H1 (cell line): ENCODE data around the gene TMEM255A. TPM values are rescaled to one million over a fixed set of nuclear protein-coding genes. Genes with fewer than 3 reads are reported as not detected.

Experiments
- CTCF ChIA-PET: fragments of 300-600 bp; sonication (Branson Sonifier 250); formaldehyde crosslinking; loops from one replicate; lab custom pipeline; 2021; ENCODE audit not compliant: partially characterized antibody; lab: Charles Lee
- POLR2A ChIA-PET: fragments of 300-600 bp; sonication (Branson Sonifier 250); formaldehyde crosslinking; loops from one replicate; lab custom pipeline; 2021; ENCODE audit warnings: inconsistent platforms; ENCODE audit not compliant: partially characterized antibody; lab: Charles Lee
- DNase-seq, 2 experiments: peaks; one replicate each; pipeline versions ENCODE4 v3.0.0 to v3.0.0-alpha.2; 2010 to 2022; ENCODE audit warnings: low spot score in 2 of 2, low read depth in 1 of 2, mixed read lengths in 1 of 2
- FAIRE-seq: peaks from 2 replicates; lab custom pipeline; 2011; peaks lifted over from hg19 to GRCh38; lab: Jason Lieb, UNC
- H2AFZ ChIP-seq: 2 replicates; pipeline ENCODE4 v1.8.1; 2012; ENCODE audit warnings: low read length, inconsistent platforms
- H2AK5ac ChIP-seq: 2 replicates; pipeline ENCODE4 v1.6.1; 2013; ENCODE audit warnings: low read depth, low read length
- H2BK120ac ChIP-seq: replicated peaks from 2 replicates; pipeline ENCODE3; 2013; ENCODE audit warnings: low read depth, low read length, inconsistent platforms
- H2BK12ac ChIP-seq: 2 replicates; pipeline ENCODE4 v1.6.1; 2013; ENCODE audit warnings: low read depth, low read length
- H2BK15ac ChIP-seq: 2 replicates; pipeline ENCODE4 v1.6.1; 2013; ENCODE audit warnings: low read length
- H2BK20ac ChIP-seq: 2 replicates; pipeline ENCODE4 v1.6.1; 2013; ENCODE audit warnings: low read length
- H2BK5ac ChIP-seq: 2 replicates; pipeline ENCODE4 v1.6.1; 2013; ENCODE audit warnings: low read depth, low read length
- H3K14ac ChIP-seq: 2 replicates; pipeline ENCODE4 v1.6.1; 2013; ENCODE audit warnings: inconsistent platforms; ENCODE audit not compliant: insufficient read length
- H3K18ac ChIP-seq: 2 replicates; pipeline ENCODE4 v1.6.1; 2013; ENCODE audit warnings: low read length; ENCODE audit errors: extremely low read depth
- H3K23ac ChIP-seq: 2 replicates; pipeline ENCODE4 v1.6.1; 2013; ENCODE audit warnings: inconsistent platforms; ENCODE audit not compliant: insufficient read length
- H3K23me2 ChIP-seq: 2 replicates; pipeline ENCODE4 v1.6.1; 2013; ENCODE audit warnings: low read depth, low read length
- H3K27ac ChIP-seq: 2 replicates; pipeline ENCODE4 v1.6.1; 2011; ENCODE audit warnings: low read depth, low read length, inconsistent platforms
- H3K27me3 ChIP-seq, 4 experiments: replicated peaks in 1 of 4; 1 replicate in 1 of 4; 2 replicates in 3 of 4; pipeline versions ENCODE4 v1.6.1 to v1.8.1; 2011 to 2013; ENCODE audit warnings: low read length in 3 of 4, mild to moderate bottlenecking in 3 of 4, inconsistent platforms in 2 of 4, mixed read lengths in 2 of 4, moderate library complexity in 1 of 4; ENCODE audit not compliant: control insufficient read depth in 3 of 4, insufficient read depth in 3 of 4; ENCODE audit errors: extremely low read depth in 1 of 4
- H3K36me3 ChIP-seq, 4 experiments: 2 replicates each; pipeline versions ENCODE4 v1.6.1 to v1.8.1; 2011 to 2013; ENCODE audit warnings: mild to moderate bottlenecking in 4 of 4, low read length in 3 of 4, moderate library complexity in 2 of 4, control low read depth in 1 of 4, inconsistent platforms in 1 of 4; ENCODE audit not compliant: insufficient read depth in 4 of 4, control insufficient read depth in 2 of 4
- H3K4ac ChIP-seq: replicated peaks from 2 replicates; pipeline ENCODE3; 2013; ENCODE audit warnings: low read length, low read depth, mixed read lengths, inconsistent platforms; ENCODE audit not compliant: insufficient read length
- H3K4me1 ChIP-seq, 4 experiments: replicated peaks in 1 of 4; 1 replicate in 1 of 4; 2 replicates in 3 of 4; pipeline versions ENCODE4 v1.6.1 to v1.8.1; 2011 to 2013; ENCODE audit warnings: low read length in 3 of 4, inconsistent platforms in 2 of 4, mixed read lengths in 1 of 4; ENCODE audit not compliant: insufficient read depth in 4 of 4, control insufficient read depth in 3 of 4
- H3K4me2 ChIP-seq, 2 experiments: 2 replicates each; pipeline versions ENCODE4 v1.6.1 to v1.8.1; 2011 to 2013; ENCODE audit warnings: low read depth in 2 of 2, low read length in 2 of 2, control low read depth in 1 of 2, inconsistent platforms in 1 of 2, mild to moderate bottlenecking in 1 of 2; ENCODE audit not compliant: insufficient read depth in 1 of 2
- H3K4me3 ChIP-seq, 4 experiments: fragments of 200-600, 300-600 bp in 1 of 4; sonication (generic), shearing (Covaris generic), sonication (Bioruptor Twin) in 1 of 4; 2 replicates each; pipeline versions ENCODE4 v1.5.1 to v1.8.1; 2011 to 2016; ENCODE audit warnings: low read length in 4 of 4, low read depth in 3 of 4, control low read depth in 2 of 4, inconsistent platforms in 2 of 4, mild to moderate bottlenecking in 2 of 4, mixed read lengths in 1 of 4, moderate library complexity in 1 of 4; ENCODE audit not compliant: insufficient read depth in 2 of 4; ENCODE audit errors: extremely low read depth in 1 of 4
- H3K56ac ChIP-seq: replicated peaks from 2 replicates; pipeline ENCODE3; 2013; ENCODE audit warnings: low read depth, mild to moderate bottlenecking, mixed read lengths, low read length, inconsistent platforms; ENCODE audit not compliant: insufficient read length
- H3K79me1 ChIP-seq: 2 replicates; pipeline ENCODE4 v1.6.1; 2013; ENCODE audit warnings: low read depth, low read length, control low read depth
- H3K79me2 ChIP-seq, 2 experiments: 2 replicates each; pipeline versions ENCODE4 v1.6.1 to v1.8.1; 2012 to 2013; ENCODE audit warnings: low read length in 2 of 2, mild to moderate bottlenecking in 2 of 2, inconsistent platforms in 1 of 2; ENCODE audit not compliant: insufficient read depth in 2 of 2, control insufficient read depth in 1 of 2
- H3K9ac ChIP-seq, 4 experiments: replicated peaks in 1 of 4; 1 replicate in 1 of 4; 2 replicates in 3 of 4; pipeline versions ENCODE4 v1.6.1 to v1.8.1; 2011 to 2013; ENCODE audit warnings: low read depth in 3 of 4, low read length in 3 of 4, control low read depth in 2 of 4, mild to moderate bottlenecking in 2 of 4, moderate library complexity in 2 of 4, inconsistent platforms in 1 of 4; ENCODE audit errors: extremely low read depth in 1 of 4
- H3K9me3 ChIP-seq, 2 experiments: 2 replicates each; pipeline versions ENCODE4 v1.6.1 to v1.8.1; 2012 to 2013; ENCODE audit warnings: mild to moderate bottlenecking in 2 of 2, moderate library complexity in 2 of 2, control low read depth in 1 of 2, inconsistent platforms in 1 of 2, low read depth in 1 of 2, low read length in 1 of 2, mixed read lengths in 1 of 2; ENCODE audit not compliant: insufficient read depth in 2 of 2
- H4K20me1 ChIP-seq, 2 experiments: replicated peaks in 1 of 2; 2 replicates each; pipeline versions ENCODE3 to v1.8.1; 2011 to 2013; ENCODE audit warnings: inconsistent platforms in 2 of 2, low read length in 2 of 2, mild to moderate bottlenecking in 1 of 2; ENCODE audit not compliant: insufficient read depth in 2 of 2, control insufficient read depth in 1 of 2
- H4K5ac ChIP-seq: 2 replicates; pipeline ENCODE4 v1.6.1; 2013; ENCODE audit warnings: low read length, low read depth, mixed read lengths, inconsistent platforms; ENCODE audit not compliant: insufficient read length
- H4K8ac ChIP-seq: 2 replicates; pipeline ENCODE4 v1.8.0; 2013; ENCODE audit warnings: mild to moderate bottlenecking, moderate library complexity, low read length, inconsistent platforms; ENCODE audit not compliant: insufficient read depth; ENCODE audit errors: extremely low read depth
- H4K91ac ChIP-seq: replicated peaks from 2 replicates; pipeline ENCODE3; 2013; ENCODE audit warnings: low read length, mixed read lengths, inconsistent platforms; ENCODE audit not compliant: insufficient read length
- ASH2L ChIP-seq: fragments of 200-600, 300-600 bp; sonication (generic); IDR thresholded peaks from one replicate; pipeline ENCODE4 v1.7.1; 2017; ENCODE audit warnings: low read length
- BACH1 ChIP-seq: IDR thresholded peaks from 2 replicates; pipeline ENCODE4 v1.6.1; 2012; ENCODE audit warnings: low read length, improper control_type of control experiment
- EGR1 ChIP-seq: IDR thresholded peaks from 2 replicates; pipeline ENCODE4 v1.6.1; 2011; ENCODE audit warnings: low read depth, low read length, borderline replicate concordance
- POLR2AphosphoS5 ChIP-seq: IDR thresholded peaks from 2 replicates; pipeline ENCODE4 v1.6.1; 2011; ENCODE audit warnings: low read depth, low read length
- RNF2 ChIP-seq: fragments of 200-900, 300-1000 bp; sonication (generic); IDR thresholded peaks from 2 replicates; pipeline ENCODE4 v1.7.1; 2016; ENCODE audit warnings: borderline replicate concordance, low read depth, mild to moderate bottlenecking, antibody characterized with exemption, low read length; ENCODE audit not compliant: poor library complexity, severe bottlenecking; ENCODE audit errors: missing control alignments
- SRF ChIP-seq: IDR thresholded peaks from 2 replicates; pipeline ENCODE4 v1.6.1; 2011; ENCODE audit warnings: mild to moderate bottlenecking, low read depth, low read length, moderate library complexity
- TBP ChIP-seq: IDR thresholded peaks from 2 replicates; pipeline ENCODE4 v1.6.1; 2011; ENCODE audit warnings: low read depth, low read length, improper control_type of control experiment
- WGBS, 2 experiments: shearing (Covaris generic) in 1 of 2; methylation state at CpG; one replicate each; pipeline versions ENCODE4 v1.1.6 to v1.1.7; 2013 to 2015; ENCODE audit warnings: low lambda C conversion rate in 2 of 2, mixed read lengths in 2 of 2, inconsistent platforms in 1 of 2, low coverage in 1 of 2, missing lambda C conversion rate in 1 of 2; ENCODE audit not compliant: insufficient replicate concordance in 2 of 2, insufficient coverage in 1 of 2, insufficient read length in 1 of 2; ENCODE audit errors: extremely low coverage in 1 of 2, missing lambda C conversion rate in 1 of 2; 5-methylcytosine and 5-hydroxymethylcytosine counted together
- polyA plus RNA-seq, 7 experiments: library from polyadenylated mRNA; depleted of rRNA in 3 of 7; stranded (reverse) in 5 of 7; unstranded in 2 of 7; fragments of >200 nt in 5 of 7; fragments of 200-250 nt in 2 of 7; gene quantifications; 1 replicate in 5 of 7; 2 replicates in 1 of 7; 4 replicates in 1 of 7; pipeline versions ENCODE4 v1.2.1 to v1.2.3, GENCODE V29; 2011 to 2013; ENCODE audit warnings: missing spikeins in 2 of 7, mixed read lengths in 2 of 7
- total RNA-seq: library from RNA; stranded (reverse); fragmentation: NEBNext Ultra II Directional; extraction: Animal tissue kit (Norgen Biotek cat#: 25700); gene quantifications from 2 replicates; pipeline ENCODE4 v1.2.1, GENCODE V29; 2021

Gene TMEM255A
- total and polyA plus RNA-seq, 2 of the 8 experiments (the other 6 are each of a cell fraction or from before 2014, with no cell fraction given) = 0.73 to 2.3 TPM

DNA sequence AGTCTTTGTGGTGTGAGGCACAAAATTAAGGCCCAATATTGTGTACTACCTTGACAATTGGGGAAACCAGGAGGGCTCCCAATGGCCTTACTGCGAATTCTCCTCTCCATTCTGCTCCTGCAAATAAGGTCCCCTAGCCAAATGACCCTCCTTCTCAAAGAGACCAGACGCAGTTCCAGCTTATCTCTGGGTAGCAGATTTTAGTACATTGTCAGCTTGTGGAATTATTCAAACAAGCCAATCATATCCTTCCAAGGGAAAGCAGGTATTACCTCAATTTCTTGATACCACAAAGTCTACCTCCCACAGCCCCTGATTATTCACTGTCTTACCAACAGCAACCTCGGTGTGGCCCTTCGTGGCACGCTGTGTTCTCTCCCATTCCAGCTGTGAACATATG is 68.4 kb downstream of the TMEM255A start:
- no peak overlapping the region for H4K8ac ChIP-seq
- H3K4me3 ChIP-seq = no peak overlapping the region
- no peak overlapping the region for H3K14ac ChIP-seq
- no peak overlapping the region for H4K91ac ChIP-seq
- H2BK5ac ChIP-seq = no peak overlapping the region
- H2BK12ac ChIP-seq = no peak overlapping the region
- H4K20me1 ChIP-seq = no peaks in the 10 kb centered on the region
- no peak overlapping the region for H3K27ac ChIP-seq
- 91% methylated on average over 5 of the region's 5 CpGs; no CpG with 5 or more reads in 1 of the 2 experiments for WGBS, 2 experiments
- H3K4me2 ChIP-seq = peak overlapping the region in 1 of 2 experiments; percentile 7; a peak in 2 of 4 replicates
- H2BK20ac ChIP-seq = no peak overlapping the region
- DNase-seq = no peak
- H4K5ac ChIP-seq = no peak overlapping the region
- H2AFZ ChIP-seq = no peak overlapping the region
- H3K4ac ChIP-seq = no peak overlapping the region
- no peaks in the 10 kb centered on the region for H3K27me3 ChIP-seq
- TF ChIP-seq ASH2L (no peak), EGR1 (no peak), BACH1 (no peak), RNF2 (no peak), SRF (no peak), TBP (no peak), POLR2AphosphoS5 (no peak)
- TF ChIP-seq, all 59 proteins: peak for 0
- POLR2A ChIA-PET = no interaction called here
- CTCF ChIA-PET = no interaction called here
- Histone ChIP-seq H3K4me1 (no peaks in the 10 kb centered on the region), H2BK15ac (no peak overlapping the region), H3K9me3 (no peaks in the 10 kb centered on the region), H3K79me1 (no peaks in the 10 kb centered on the region), H3K36me3 (no peaks in the 10 kb centered on the region; a peak in 1 of 8 replicates), H3K79me2 (peaks cover 0 to 17% of the 10 kb centered on the region in 2 experiments; a peak in 2 of 4 replicates), H3K23me2 (peaks cover 5% of the 10 kb centered on the region; the same call in 1 of the 2 replicates), H3K56ac (no peak overlapping the region), H2AK5ac (no peak overlapping the region), H2BK120ac (no peak overlapping the region), H3K18ac (no peak overlapping the region), H3K9ac (no peak overlapping the region), H3K23ac (no peak overlapping the region)
- no peak for FAIRE-seq
